GM12878 (cell line): ENCODE data around the gene CRTAP. TPM values are rescaled to one million over a fixed set of nuclear protein-coding genes. Genes with fewer than 3 reads are reported as not detected.
A peak's percentile ranks its signal among the peaks of the same experiment; 100 is the strongest.

Experiments
- ASH2L ChIP-seq: fragments of 300-600, 200-600 bp; sonication (generic); IDR thresholded peaks from 2 replicates; pipeline ENCODE4 v1.6.1; 2017; ENCODE audit warnings: low read depth, mild to moderate bottlenecking, borderline replicate concordance
- BHLHE40 ChIP-seq, 2 experiments: fragments of 450-650 bp in 1 of 2; IDR thresholded peaks; 2 replicates each; pipeline ENCODE4 v1.6.1; 2011 to 2017; ENCODE audit warnings: low read depth in 2 of 2, borderline replicate concordance in 1 of 2, improper control_type of control experiment in 1 of 2, low read length in 1 of 2, mild to moderate bottlenecking in 1 of 2
- BRCA1 ChIP-seq: IDR thresholded peaks from 2 replicates; pipeline ENCODE4 v1.6.1; 2011; ENCODE audit warnings: low read depth, low read length, improper control_type of control experiment
- CHD1 ChIP-seq: IDR thresholded peaks from 2 replicates; pipeline ENCODE4 v1.6.1; 2012; ENCODE audit warnings: low read depth, low read length, improper control_type of control experiment
- DPF2 ChIP-seq: fragments of 450-650 bp; IDR thresholded peaks from 2 replicates; pipeline ENCODE4 v1.6.1; 2017; ENCODE audit warnings: mild to moderate bottlenecking
- EZH2 ChIP-seq: IDR thresholded peaks from 2 replicates; pipeline ENCODE4 v1.6.1; 2012; ENCODE audit warnings: low read depth, mild to moderate bottlenecking, control low read depth, inconsistent platforms, low read length, borderline replicate concordance; ENCODE audit not compliant: control insufficient read depth
- HDAC2 ChIP-seq: fragments of 200-600 bp; sonication (generic); IDR thresholded peaks from 2 replicates; pipeline ENCODE4 v1.6.1; 2017
- HDAC6 ChIP-seq: fragments of 200-600 bp; sonication (generic); IDR thresholded peaks from one replicate; pipeline ENCODE4 v1.8.0; 2017; ENCODE audit warnings: antibody characterized with exemption; ENCODE audit not compliant: unreplicated experiment
- JUNB ChIP-seq: IDR thresholded peaks from 2 replicates; pipeline ENCODE4 v1.6.1; 2016; ENCODE audit warnings: antibody characterized with exemption, mild to moderate bottlenecking
- MEF2A ChIP-seq: IDR thresholded peaks from 2 replicates; pipeline ENCODE4 v1.6.1; 2011; ENCODE audit warnings: low read depth, mild to moderate bottlenecking, low read length, moderate library complexity; ENCODE audit not compliant: insufficient read depth
- NFIC ChIP-seq: IDR thresholded peaks from 2 replicates; pipeline ENCODE4 v1.6.1; 2012; ENCODE audit warnings: low read depth, mild to moderate bottlenecking, inconsistent platforms, low read length, moderate library complexity
- POLR2AphosphoS2 ChIP-seq: IDR thresholded peaks from 2 replicates; pipeline ENCODE4 v1.6.1; 2011; ENCODE audit warnings: low read depth, mild to moderate bottlenecking, low read length, improper control_type of control experiment, moderate library complexity
- SMAD1 ChIP-seq: fragments of 450-650 bp; IDR thresholded peaks from 2 replicates; pipeline ENCODE4 v1.6.1; 2018; ENCODE audit warnings: mild to moderate bottlenecking, low read depth; ENCODE audit not compliant: partially characterized antibody
- STAT1 ChIP-seq: fragments of 450-650 bp; conservative IDR thresholded peaks from 2 replicates; pipeline ENCODE4 v1.6.1; 2014; ENCODE audit warnings: antibody characterized with exemption, mild to moderate bottlenecking
- ZNF207 ChIP-seq: fragments of 450-650 bp; IDR thresholded peaks from 2 replicates; pipeline ENCODE4 v1.6.1; 2014; ENCODE audit warnings: antibody characterized with exemption, mild to moderate bottlenecking, borderline replicate concordance
- ZNF274 ChIP-seq: IDR thresholded peaks from one replicate; pipeline ENCODE4 v1.8.0; 2011; ENCODE audit not compliant: insufficient read length, insufficient read depth
- ZNF384 ChIP-seq: IDR thresholded peaks from 2 replicates; pipeline ENCODE4 v1.6.1; 2012; ENCODE audit warnings: low read depth, mild to moderate bottlenecking, low read length, improper control_type of control experiment, borderline replicate concordance
- polyA plus RNA-seq, 11 experiments: library from polyadenylated mRNA; depleted of rRNA in 4 of 11; unstranded in 6 of 11; stranded (reverse) in 5 of 11; fragments of >200 nt; fragmentation: Nextera tagmentation in 4 of 11; fragmentation: Illumina TruSeq in 1 of 11; extraction: Ambion mirVana in 4 of 11; extraction: Trizol in 1 of 11; gene quantifications; 1 replicate in 1 of 11; 2 replicates in 10 of 11; pipeline versions ENCODE4 v1.2.1 to v1.2.3, GENCODE V29; 2011 to 2016; ENCODE audit warnings: inconsistent platforms in 2 of 11, missing spikeins in 2 of 11, low read depth in 1 of 11
- total RNA-seq, 4 experiments: library from RNA; depleted of rRNA in 3 of 4; stranded (reverse); fragments of >200 nt in 3 of 4; fragmentation: Illumina TruSeq in 1 of 4; extraction: Trizol in 1 of 4; gene quantifications; 2 replicates each; pipeline versions ENCODE4 v1.2.1 to v1.2.3, GENCODE V29; 2013 to 2021
- TF ChIP-seq, protein P1 (sequence below): IDR thresholded peaks from 2 replicates; pipeline ENCODE4 v1.6.1; 2011; ENCODE audit warnings: low read depth, low read length, improper control_type of control experiment, borderline replicate concordance
- TF ChIP-seq, protein P2 (sequence below): IDR thresholded peaks from 2 replicates; pipeline ENCODE4 v1.6.1; 2011; ENCODE audit warnings: borderline replicate concordance, low read depth, mild to moderate bottlenecking, moderate library complexity, low read length; ENCODE audit not compliant: insufficient read depth, poor library complexity, severe bottlenecking
- TF ChIP-seq, protein P3 (sequence below): fragments of 150-350 bp; IDR thresholded peaks from 2 replicates; pipeline ENCODE4 v1.6.1; 2016; ENCODE audit warnings: low read depth, low read length

The CRTAP gene
- total and polyA plus RNA-seq, 10 of the 15 experiments (the other 5 are each of a cell fraction or from before 2014, with no cell fraction given): 6.0 to 42.3 (median 23.3) TPM

DNA sequence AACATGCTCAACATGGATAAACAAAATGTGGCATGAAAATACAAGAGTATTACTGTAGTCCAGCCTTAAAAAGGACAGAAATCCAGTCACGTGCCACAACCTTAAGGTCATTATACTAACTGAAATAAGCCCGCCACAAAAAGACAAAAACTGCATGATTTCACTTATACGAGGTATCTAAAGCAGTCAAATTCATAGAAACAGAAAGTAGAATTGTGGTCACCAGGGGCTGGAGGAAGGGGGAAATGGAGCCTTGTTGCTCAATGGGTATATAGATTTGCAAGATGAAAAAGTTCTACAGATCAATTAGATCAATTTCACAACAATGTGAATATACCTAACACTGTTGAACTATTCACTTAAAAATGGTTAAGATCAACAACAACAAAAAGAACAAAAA is 24.3 kb upstream of the CRTAP start (continued):
- TF ChIP-seq SMAD1: no peak
- TF ChIP-seq, protein P1, sequence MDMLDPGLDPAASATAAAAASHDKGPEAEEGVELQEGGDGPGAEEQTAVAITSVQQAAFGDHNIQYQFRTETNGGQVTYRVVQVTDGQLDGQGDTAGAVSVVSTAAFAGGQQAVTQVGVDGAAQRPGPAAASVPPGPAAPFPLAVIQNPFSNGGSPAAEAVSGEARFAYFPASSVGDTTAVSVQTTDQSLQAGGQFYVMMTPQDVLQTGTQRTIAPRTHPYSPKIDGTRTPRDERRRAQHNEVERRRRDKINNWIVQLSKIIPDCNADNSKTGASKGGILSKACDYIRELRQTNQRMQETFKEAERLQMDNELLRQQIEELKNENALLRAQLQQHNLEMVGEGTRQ: peak; percentile 53; the same call in 1 of the 2 replicates
- no peak for TF ChIP-seq ZNF384
- TF ChIP-seq ZNF274: no peak
- peak; percentile 66; the same call in 1 of the 2 replicates for TF ChIP-seq NFIC
- TF ChIP-seq CHD1: no peak
- TF ChIP-seq STAT1: no peak
- TF ChIP-seq POLR2AphosphoS2: no peak
- TF ChIP-seq DPF2: no peak
- TF ChIP-seq, protein P2, sequence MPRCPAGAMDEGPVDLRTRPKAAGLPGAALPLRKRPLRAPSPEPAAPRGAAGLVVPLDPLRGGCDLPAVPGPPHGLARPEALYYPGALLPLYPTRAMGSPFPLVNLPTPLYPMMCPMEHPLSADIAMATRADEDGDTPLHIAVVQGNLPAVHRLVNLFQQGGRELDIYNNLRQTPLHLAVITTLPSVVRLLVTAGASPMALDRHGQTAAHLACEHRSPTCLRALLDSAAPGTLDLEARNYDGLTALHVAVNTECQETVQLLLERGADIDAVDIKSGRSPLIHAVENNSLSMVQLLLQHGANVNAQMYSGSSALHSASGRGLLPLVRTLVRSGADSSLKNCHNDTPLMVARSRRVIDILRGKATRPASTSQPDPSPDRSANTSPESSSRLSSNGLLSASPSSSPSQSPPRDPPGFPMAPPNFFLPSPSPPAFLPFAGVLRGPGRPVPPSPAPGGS: no peak
- TF ChIP-seq HDAC2: no peak
- no peak for TF ChIP-seq EZH2
- no peak for TF ChIP-seq ASH2L
- peak; percentile 93 to 95 for TF ChIP-seq BHLHE40 (IDR thresholded peaks at IDR 0.05; ENCODE audit: borderline replicate concordance in 1 of 2, low read depth in 2 of 2, low read length in 1 of 2)
- no peak for TF ChIP-seq HDAC6
- TF ChIP-seq BRCA1: no peak
- peak; percentile 40 for TF ChIP-seq JUNB
- TF ChIP-seq MEF2A: no peak
- TF ChIP-seq ZNF207: no peak
- TF ChIP-seq, protein P3, sequence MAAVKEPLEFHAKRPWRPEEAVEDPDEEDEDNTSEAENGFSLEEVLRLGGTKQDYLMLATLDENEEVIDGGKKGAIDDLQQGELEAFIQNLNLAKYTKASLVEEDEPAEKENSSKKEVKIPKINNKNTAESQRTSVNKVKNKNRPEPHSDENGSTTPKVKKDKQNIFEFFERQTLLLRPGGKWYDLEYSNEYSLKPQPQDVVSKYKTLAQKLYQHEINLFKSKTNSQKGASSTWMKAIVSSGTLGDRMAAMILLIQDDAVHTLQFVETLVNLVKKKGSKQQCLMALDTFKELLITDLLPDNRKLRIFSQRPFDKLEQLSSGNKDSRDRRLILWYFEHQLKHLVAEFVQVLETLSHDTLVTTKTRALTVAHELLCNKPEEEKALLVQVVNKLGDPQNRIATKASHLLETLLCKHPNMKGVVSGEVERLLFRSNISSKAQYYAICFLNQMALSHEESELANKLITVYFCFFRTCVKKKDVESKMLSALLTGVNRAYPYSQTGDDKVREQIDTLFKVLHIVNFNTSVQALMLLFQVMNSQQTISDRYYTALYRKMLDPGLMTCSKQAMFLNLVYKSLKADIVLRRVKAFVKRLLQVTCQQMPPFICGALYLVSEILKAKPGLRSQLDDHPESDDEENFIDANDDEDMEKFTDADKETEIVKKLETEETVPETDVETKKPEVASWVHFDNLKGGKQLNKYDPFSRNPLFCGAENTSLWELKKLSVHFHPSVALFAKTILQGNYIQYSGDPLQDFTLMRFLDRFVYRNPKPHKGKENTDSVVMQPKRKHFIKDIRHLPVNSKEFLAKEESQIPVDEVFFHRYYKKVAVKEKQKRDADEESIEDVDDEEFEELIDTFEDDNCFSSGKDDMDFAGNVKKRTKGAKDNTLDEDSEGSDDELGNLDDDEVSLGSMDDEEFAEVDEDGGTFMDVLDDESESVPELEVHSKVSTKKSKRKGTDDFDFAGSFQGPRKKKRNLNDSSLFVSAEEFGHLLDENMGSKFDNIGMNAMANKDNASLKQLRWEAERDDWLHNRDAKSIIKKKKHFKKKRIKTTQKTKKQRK: no peak
